ENCODE results near the gene THOC1.
A peak's percentile ranks its signal among the peaks of the same experiment; 100 is the strongest.
"Not testable (repeated sequence)": the region's sequence is repeated elsewhere in the genome, so short reads cannot be mapped to it uniquely, and the experiment has no call there.

Gene THOC1

GRCh38 chr18:267688-268552 lies at the start of gene THOC1:
Gene THOC1 (minus strand): TSS chr18:268047. CDS start chr18:268019, 28 bp downstream.
- POLR2A ChIA-PET: interaction anchor here (0.5 to 1.3 kb wide), 3 partner anchors 12 to 405 kb away, joined by 3 read pairs; no protein-coding TSS in a partner anchor
- H3K4me3 ChIP-seq (ENCODE audit: low read depth, low read length): peak within 1 kb of the TSS; percentile 87
- CTCF ChIA-PET: interaction anchor here (0.7 to 2.5 kb wide), 9 partner anchors 24 to 572 kb away, joined by 3 to 10 read pairs (median 5); no protein-coding TSS in a partner anchor
- DNase-seq (ENCODE audit: low read depth, low spot score): peak; percentile 54
- TF ChIP-seq CTCF (IDR thresholded peaks at IDR 0.05; ENCODE audit: insufficient read depth, low read length, missing control alignments): no peak

GRCh38 chr18:317618-318017 lies 49.8 kb upstream of the THOC1 start:
- TF ChIP-seq CTCF (IDR thresholded peaks at IDR 0.05; ENCODE audit: insufficient read depth, low read length, missing control alignments): no peak
- no peak overlapping the region for H3K4me3 ChIP-seq (ENCODE audit: low read depth, low read length)
- ChIA-PET POLR2A (no interaction called here), CTCF (interaction anchor here (0.9 to 1.1 kb wide), 2 partner anchors 11 to 15 kb away, joined by 3 read pairs; no protein-coding TSS in a partner anchor)
- no peak for DNase-seq (ENCODE audit: low read depth, low spot score)

GRCh38 chr18:316393-316792 lies 48.5 kb upstream of the THOC1 start:
- H3K4me3 ChIP-seq (ENCODE audit: low read depth, low read length): no peak overlapping the region
- DNase-seq (ENCODE audit: low read depth, low spot score): no peak
- ChIA-PET CTCF (interaction anchor here (1.1 to 1.8 kb wide), 3 partner anchors 14 to 300 kb away, joined by 4 to 6 read pairs (median 5); no protein-coding TSS in a partner anchor), POLR2A (no interaction called here)
- TF ChIP-seq CTCF (IDR thresholded peaks at IDR 0.05; ENCODE audit: insufficient read depth, low read length, missing control alignments): no peak

GRCh38 chr18:313931-314330 lies 46.1 kb upstream of the THOC1 start:
- no peak overlapping the region for H3K4me3 ChIP-seq (ENCODE audit: low read depth, low read length)
- DNase-seq (ENCODE audit: low read depth, low spot score): no peak
- POLR2A ChIA-PET: no interaction called here
- CTCF ChIA-PET: interaction anchor here (1.3 kb wide), 1 partner anchor 301 kb away, joined by 4 read pairs; no protein-coding TSS in a partner anchor
- no peak for TF ChIP-seq CTCF (IDR thresholded peaks at IDR 0.05; ENCODE audit: insufficient read depth, low read length, missing control alignments)

GRCh38 chr18:312415-312814 lies 44.6 kb upstream of the THOC1 start:
- POLR2A ChIA-PET: no interaction called here
- TF ChIP-seq CTCF (IDR thresholded peaks at IDR 0.05; ENCODE audit: insufficient read depth, low read length, missing control alignments): no peak
- H3K4me3 ChIP-seq (ENCODE audit: low read depth, low read length): no peak overlapping the region
- CTCF ChIA-PET: interaction anchor here (1.1 kb wide), 1 partner anchor 9 kb away, joined by 3 read pairs; no protein-coding TSS in a partner anchor
- no peak for DNase-seq (ENCODE audit: low read depth, low spot score)

- ChIA-PET CTCF (interaction anchor here (0.8 kb wide), 1 partner anchor 314 kb away, joined by 3 read pairs; no protein-coding TSS in a partner anchor), POLR2A (no interaction called here)
- no peak for DNase-seq (ENCODE audit: low read depth, low spot score)
- H3K4me3 ChIP-seq (ENCODE audit: low read depth, low read length): no peak overlapping the region
- no peak for TF ChIP-seq CTCF (IDR thresholded peaks at IDR 0.05; ENCODE audit: insufficient read depth, low read length, missing control alignments)
Observed at GRCh38 chr18:310042-310441, 42.2 kb upstream of the THOC1 start.

- DNase-seq (ENCODE audit: low read depth, low spot score); CTCF ChIA-PET; H3K4me3 ChIP-seq (ENCODE audit: low read depth, low read length); POLR2A ChIA-PET: not testable (repeated sequence)
Observed at GRCh38 chr18:308086-308485, 40.2 kb upstream of the THOC1 start.

Measured in AG04449 (cell line).